A673 (cell line): ENCODE data around the gene CD1B.

Source experiments
- CTCF ChIP-seq: fragments of 300-800, 200-600 bp; sonication (generic); conservative IDR thresholded peaks from 2 replicates; pipeline ENCODE4 v1.5.1; 2017; ENCODE audit warnings: low read depth, mild to moderate bottlenecking, antibody characterized with exemption, low read length, moderate library complexity, mixed read lengths
- EZH2 ChIP-seq: fragments of 200-600 bp; sonication (generic); IDR thresholded peaks from 2 replicates; pipeline ENCODE4 v1.6.1; 2017; ENCODE audit warnings: borderline replicate concordance, low read depth, mild to moderate bottlenecking, mixed read lengths, antibody characterized with exemption, low read length; ENCODE audit not compliant: poor library complexity, severe bottlenecking

GRCh38 chr1:158374860-158375259, 43.5 kb upstream of the CD1B start:
- no peak for TF ChIP-seq CTCF
- TF ChIP-seq EZH2: no peak
